NK-92 treated with Interleukin-12 subunit alpha and Interleukin-12 subunit beta, amount 100 ng/mL, for 24 hours (cell line): ENCODE results near the gene PSMC3IP.
"Not testable (repeated sequence)": the region's sequence is repeated elsewhere in the genome, so short reads cannot be mapped to it uniquely, and the experiment has no call there.

Experiments used
- DNase-seq: peaks from one replicate; lab custom pipeline; 2025; lab: John Stamatoyannopoulos, UW

The PSMC3IP gene

DNA sequence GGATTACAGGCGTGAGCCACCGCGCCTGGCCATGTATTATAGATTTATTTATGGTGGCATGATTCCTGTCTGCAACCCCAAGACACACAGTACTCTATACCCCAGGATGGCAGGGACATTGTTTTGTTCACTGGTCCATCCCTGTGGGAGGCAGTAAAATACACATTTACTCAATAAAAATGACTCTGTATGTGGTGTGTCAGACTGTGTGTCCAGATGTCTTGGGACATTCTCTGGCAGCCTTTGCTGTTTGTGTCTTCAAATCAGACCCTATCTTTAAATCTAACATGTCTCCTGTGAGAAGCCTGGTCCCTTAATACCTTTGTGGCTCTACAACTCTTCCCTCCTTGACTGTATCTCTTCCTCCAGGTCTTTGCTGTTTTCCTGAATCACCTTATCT lies 17.3 kb downstream of the PSMC3IP start:
- DNase-seq, result no peak

DNA sequence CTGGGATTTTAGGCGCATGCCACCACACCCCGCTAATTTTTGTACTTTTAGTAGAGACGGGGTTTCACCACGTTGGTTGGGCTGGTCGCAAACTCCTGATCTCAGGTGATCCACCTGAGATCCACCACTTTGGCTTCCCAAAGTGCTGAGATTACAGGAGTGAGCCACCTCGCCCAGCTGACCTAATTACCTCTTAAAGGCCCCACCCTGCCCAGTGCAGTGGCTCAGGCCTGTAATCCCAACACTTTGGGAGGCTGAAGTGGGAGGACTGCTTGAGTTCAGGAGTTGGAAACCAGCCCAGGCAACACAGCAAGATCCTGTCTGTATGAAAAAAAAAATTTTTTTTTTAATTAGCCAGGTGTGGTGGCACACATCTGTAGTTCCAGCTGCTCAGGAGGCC lies 18.5 kb downstream of the PSMC3IP start:
- no peak for DNase-seq

DNA sequence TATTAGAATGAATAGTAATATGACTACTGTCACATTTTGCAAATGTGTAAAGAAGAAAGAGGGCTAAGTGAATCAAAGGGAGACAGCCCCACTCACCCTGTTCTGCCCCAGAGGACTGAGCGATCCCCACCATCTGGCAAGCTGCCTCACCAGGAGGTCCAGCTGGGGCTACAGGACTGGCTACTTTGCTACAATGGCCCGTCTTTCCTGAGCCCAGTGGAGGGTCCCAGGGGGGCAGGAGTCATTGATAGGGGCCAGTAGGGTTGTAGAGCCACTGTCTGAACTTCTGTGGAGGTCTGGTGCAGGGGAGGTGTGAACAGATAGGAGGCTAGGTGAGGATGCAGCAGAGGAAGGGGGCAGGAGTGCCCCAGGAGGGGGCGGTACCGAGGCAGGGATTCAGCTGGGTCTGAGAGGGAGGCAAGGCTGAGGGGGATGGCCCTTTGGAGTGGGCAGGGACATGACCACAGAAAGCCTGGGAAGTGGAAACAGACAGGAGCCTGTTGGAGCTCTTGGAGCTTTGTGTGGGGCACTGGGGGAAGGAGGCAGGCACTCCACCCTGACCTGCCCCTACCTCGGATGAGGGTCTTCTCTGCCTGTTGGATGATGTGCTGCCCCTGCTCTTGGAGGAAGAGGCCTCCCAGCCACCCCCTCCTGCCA lies 21.4 kb downstream of the PSMC3IP start:
- not testable (repeated sequence) for DNase-seq

DNA sequence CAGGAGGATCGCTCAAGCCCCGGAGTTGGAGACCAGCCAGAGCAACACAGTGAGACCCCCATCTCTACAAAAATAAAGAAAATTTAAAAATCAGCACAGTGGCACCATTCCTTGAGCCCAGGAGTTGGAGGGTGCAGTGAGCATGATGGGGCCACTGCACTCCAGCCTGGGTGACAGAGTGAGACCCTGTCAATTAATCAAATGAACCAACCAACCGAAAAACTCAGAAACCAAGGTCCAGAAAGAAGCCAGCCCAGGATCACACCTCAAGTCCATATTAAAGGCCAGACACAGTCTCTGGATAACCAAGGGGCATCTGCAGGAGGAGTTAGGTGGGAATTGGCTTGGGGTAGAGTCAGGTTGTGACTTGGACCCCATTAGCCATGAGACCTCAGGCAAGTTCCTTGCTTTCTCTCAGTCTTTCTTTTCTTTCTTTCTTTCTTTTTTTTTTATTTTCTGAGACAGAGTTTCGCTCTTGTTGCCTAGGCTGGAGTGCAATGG lies 22.4 kb downstream of the PSMC3IP start:
- no peak for DNase-seq

DNA sequence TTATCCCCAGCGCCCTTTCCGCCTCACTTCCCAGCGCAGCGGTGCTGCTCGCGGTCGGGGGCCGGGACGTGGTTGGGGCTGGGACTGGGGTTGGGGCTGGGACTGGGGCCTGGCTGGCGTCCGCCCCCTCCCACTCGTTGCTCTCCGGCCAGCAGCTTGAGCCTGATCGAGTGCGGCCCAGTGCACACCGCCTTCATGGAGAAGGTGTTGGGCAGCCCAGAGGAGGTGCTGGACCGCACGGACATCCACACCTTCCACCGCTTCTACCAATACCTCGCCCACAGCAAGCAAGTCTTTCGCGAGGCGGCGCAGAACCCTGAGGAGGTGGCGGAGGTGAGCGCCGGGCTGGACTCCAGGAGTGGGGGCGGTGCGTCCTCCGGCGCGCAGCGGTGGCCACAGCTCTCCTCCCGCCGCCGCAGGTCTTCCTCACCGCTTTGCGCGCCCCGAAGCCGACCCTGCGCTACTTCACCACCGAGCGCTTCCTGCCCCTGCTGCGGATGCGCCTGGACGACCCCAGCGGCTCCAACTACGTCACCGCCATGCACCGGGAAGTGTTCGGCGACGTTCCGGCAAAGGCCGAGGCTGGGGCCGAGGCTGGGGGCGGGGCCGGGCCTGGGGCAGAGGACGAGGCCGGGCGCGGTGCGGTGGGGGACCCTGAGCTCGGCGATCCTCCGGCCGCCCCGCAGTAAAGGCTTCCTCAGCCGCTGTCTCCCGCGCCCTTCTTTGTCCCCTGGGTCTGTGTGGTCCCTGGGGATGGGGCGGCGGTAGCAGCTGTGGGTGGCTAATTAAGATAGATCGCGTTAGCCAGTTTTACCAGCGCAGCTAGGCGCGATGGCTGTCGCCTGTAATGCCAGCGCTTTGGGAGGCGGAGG lies 23.0 kb downstream of the PSMC3IP start:
- DNase-seq, result peak; percentile 84

DNA sequence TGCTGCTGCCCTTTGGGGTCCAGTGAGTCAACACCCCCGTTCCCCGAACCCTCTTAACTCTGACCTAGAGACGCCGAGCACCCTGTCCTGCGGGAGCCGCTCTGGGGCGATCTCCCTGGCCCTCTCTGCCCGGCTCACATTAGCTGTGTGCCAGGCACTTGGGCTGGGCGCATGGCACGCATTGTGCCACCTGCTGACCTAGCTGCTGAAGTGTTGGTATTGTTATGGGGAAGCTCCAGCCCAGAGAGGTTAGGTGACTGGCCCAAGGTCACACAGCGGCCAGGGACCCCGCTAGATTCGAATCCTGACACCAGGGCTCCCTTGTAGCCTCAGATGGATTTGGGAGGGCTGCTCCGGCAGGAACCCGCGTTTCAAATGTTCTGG lies 23.7 kb downstream of the PSMC3IP start:
- DNase-seq, result no peak

DNA sequence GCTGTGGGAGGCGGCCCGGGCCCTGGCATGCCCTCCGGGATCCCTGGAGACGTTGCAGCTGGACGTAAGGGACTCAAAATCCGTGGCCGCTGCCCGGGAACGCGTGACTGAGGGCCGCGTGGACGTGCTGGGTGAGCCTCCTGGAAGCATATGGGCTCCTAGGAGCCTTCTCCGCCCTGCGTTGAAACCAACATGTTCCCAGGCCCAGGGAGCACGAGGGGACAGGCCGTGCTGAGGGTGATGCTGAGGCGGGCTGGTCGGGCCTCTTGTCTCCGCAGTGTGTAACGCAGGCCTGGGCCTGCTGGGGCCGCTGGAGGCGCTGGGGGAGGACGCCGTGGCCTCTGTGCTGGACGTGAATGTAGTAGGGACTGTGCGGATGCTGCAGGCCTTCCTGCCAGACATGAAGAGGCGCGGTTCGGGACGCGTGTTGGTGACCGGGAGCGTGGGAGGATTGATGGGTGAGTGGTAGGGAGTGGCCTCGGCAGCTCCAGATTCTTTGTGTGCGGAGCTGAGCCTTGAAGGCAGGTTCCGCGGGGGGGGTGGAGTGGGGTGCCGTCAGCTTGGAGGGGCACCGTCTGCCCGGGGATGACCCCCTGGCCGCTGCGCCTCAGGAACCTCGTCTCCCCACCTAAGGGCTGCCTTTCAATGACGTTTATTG lies 24.2 kb downstream of the PSMC3IP start:
- no peak for DNase-seq

DNA sequence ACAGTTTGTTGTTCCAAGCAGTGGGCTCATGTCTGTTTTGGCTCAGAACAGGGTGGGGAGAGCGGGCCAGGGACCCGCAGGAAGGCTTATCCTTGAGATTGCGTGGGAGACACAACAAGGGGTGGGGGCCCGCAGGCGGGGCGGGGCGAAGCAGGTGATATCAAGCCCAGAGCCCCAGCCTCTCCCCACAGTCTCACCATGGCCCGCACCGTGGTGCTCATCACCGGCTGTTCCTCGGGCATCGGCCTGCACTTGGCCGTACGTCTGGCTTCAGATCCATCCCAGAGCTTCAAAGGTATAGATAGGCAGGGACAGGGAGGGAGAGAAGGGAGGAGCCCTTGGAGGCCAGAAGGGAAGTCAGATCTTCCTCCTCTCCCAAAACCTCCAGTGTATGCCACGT lies 24.8 kb downstream of the PSMC3IP start, which contains the start of gene HSD17B1:
HSD17B1 (plus strand) TSS at position 188 of the 400 bp plus-strand sequence; CDS start at position 199, 11 bp downstream.
- not testable (repeated sequence) for DNase-seq

DNA sequence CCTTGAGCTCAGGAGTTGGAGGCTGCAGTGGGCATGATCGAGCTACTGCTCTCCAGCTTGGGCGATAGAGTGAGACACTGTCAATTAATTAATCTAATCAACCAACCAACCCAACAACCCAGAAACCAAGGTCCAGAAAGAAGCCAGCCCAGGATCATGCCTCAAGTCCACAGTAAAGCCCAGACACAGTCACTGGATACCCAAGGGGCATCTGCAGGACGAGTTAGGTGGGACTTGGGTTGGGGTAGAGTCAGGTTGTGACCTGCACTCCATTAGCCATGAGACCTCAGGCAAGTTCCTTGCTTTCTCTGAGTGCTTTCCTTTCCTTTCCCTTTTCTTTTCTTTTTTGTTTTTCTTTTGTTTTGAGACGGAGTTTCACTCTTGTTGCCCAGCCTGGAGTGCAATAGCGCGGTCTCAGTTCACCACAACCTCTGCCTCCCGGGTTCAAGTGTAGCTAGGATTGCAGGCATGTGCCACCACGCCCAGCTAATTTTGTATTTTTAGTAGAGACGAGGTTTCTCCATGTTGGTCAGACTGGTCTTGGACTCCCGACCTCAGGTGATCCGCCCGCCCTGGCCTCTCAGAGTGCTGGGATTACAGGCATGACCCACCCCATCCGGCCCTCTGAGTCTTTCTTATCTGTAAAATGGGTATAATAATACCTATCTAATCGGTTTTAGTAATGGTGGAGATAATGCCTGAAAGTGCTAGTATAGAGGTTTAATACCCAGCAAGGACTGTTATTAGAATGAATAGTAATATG lies 28.4 kb downstream of the PSMC3IP start:
- no peak for DNase-seq

DNA sequence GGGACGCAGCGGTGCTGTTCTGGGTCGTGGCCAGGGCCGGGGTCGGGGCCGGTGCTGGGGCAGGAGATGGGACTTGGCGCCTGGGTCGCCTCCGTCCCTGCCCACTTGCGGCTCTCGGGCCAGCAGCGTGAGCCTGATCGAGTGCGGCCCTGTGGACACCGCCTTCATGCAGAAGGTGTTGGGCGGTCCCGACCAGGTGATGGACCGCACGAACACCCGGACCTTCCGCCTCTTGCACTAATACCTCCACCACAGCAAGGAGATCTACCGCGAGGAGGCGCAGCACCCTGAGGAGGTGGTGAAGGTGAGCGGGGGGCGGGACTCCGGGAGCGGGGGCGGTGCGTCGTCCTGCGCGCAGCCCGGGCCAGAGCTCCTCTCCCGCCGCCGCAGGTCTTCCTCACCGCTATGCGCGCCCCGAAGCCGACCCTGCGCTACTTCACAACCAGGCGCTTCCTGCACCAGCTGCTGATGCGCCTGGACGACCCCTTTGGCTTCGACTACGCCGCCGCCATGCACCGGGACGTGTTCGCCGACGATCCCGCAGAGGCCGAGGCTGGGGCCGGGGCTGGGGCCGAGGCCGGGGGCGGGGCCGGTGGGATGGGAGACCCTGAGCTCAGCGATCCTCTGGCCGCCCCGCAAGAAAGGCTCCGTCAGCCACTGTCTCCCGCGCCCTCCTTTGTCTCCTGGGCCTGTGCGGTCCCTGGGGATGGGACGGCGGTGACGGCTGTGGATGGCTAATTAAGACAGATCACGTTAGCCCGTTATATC lies 29.3 kb downstream of the PSMC3IP start:
- DNase-seq, result no peak

DNA sequence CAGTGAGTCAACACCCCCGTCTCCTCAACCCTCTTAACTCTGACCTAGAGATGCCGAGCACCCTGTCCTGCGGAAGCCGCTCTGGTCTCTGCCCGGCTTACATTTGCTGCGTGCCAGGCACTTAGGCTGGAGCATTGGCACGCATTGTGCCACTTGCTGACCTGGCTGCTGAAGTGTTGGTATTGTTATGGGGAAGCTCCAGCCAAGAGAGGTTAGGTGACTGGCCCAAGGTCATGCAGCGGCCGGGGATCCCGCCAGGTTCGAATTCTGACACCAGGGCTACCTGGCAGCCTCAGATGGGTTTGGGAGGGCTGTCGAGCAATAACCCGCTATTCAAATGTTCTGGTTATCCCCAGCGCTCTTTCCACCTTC lies 29.8 kb downstream of the PSMC3IP start:
- no peak for DNase-seq

DNA sequence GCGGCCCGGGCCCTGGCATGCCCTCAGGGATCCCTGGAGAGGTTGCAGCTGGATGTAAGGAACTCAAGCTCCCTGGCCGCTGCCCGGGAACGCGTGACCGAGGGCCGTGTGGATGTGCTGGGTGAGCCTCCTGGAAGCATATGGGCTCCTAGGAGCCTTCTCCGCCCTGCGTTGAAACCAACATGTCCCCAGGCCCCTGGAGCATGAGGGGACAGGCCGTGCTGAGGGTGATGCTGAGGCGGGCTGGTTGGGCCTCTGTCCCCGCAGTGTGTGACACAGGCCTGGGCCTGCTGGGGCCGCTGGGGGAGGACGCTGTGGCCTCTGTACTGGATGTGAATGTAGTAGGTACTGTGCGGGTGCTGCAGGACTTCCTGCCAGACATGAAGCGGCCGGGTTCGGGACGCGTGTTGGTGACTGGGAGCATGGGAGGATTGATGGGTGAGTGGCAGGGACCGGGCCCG lies 30.5 kb downstream of the PSMC3IP start:
- no peak for DNase-seq

DNA sequence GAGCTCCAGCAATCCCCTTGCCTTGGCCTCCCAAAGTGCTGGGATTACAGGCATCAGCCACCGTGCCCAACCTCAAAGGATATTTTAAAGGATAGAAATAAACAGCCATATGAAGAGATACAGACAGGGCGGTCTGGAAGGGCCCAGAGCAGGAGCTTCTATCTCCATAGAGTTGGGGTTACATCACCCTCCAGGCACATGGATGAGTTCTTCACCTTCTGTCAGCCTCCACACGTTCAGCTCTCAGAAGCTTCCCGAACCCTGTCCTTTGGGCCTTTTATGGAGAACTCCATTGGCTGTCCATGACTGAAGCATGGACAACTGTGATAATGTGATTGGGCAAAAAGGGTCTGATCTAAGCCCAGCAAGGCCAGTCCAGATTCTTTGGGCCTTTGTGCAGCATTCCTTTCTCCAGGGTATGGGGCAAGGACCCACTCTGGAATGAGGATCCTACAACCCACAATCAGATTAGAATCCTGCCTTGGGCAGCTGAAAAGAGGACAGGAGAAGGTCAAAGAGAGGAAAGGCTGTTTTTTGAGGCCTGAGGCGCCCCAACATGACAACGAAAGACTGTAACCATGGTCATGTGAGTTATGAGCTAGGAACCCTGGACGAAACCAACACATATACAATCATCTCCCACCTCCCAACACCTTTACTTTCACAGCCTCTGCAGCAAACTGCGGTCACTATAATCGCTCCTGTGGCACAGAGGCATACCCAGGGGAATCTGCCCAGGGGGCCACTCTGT lies 31.6 kb downstream of the PSMC3IP start:
- DNase-seq, result not testable (repeated sequence)

DNA sequence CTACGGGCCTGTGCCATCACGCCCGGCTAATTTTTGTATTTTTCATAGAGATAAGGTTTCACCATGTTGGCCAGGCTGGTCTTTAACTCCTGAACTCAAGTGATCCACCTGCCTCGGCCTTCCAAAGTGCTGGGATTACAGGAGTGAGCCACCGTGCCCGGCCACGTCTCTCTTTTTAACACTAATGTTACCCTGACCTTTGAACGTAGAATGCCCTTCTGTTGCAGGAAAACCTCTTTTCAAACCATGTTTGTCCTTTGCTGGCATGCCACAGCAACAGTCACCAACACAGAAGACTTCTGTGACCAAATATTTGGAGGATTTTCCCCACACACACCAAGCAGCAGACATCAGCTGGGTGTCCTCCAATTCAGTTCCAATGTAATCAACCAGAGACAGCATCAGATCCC lies 32.6 kb downstream of the PSMC3IP start:
- DNase-seq, result no peak

DNA sequence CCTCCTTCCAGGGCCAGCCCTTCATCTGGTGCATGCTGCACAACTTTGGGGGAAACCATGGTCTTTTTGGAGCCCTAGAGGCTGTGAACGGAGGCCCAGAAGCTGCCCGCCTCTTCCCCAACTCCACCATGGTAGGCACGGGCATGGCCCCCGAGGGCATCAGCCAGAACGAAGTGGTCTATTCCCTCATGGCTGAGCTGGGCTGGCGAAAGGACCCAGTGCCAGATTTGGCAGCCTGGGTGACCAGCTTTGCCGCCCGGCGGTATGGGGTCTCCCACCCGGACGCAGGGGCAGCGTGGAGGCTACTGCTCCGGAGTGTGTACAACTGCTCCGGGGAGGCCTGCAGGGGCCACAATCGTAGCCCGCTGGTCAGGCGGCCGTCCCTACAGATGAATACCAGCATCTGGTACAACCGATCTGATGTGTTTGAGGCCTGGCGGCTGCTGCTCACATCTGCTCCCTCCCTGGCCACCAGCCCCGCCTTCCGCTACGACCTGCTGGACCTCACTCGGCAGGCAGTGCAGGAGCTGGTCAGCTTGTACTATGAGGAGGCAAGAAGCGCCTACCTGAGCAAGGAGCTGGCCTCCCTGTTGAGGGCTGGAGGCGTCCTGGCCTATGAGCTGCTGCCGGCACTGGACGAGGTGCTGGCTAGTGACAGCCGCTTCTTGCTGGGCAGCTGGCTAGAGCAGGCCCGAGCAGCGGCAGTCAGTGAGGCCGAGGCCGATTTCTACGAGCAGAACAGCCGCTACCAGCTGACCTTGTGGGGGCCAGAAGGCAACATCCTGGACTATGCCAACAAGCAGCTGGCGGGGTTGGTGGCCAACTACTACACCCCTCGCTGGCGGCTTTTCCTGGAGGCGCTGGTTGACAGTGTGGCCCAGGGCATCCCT lies 34.1 kb downstream of the PSMC3IP start:
- no peak for DNase-seq

DNA sequence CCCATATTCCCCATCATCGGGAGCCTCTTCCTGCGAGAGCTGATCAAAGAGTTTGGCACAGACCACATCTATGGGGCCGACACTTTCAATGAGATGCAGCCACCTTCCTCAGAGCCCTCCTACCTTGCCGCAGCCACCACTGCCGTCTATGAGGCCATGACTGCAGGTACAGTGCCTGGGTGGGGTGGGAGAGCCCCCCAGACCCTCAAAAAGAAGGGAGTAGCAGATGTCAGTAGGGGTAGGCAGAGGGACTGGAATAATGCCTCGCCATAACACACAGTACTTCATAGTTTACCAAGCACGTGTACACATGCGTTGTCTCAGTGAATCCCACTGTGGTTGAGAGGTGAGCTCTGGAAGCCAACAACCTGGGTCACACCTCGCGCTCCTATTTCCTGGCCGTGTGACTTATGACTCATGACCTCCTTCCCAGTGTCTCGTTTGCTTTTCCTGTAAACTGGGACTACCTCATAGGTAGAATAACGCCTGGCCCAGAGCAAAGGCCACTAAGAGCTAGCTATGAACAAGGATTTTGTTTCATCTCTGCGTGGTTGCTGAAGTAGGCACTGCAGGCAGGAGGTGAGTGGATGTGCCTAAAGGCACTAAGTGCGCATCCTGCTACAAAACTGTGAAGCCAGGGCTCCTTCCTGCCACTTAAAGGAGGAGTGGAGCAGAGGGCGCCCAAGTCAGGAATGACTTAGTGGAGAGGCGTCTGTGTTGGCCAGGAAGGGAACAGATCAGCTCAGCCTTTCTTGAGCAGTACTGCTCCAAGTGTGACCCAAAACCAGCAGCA lies 36.3 kb downstream of the PSMC3IP start:
- DNase-seq, result no peak

DNA sequence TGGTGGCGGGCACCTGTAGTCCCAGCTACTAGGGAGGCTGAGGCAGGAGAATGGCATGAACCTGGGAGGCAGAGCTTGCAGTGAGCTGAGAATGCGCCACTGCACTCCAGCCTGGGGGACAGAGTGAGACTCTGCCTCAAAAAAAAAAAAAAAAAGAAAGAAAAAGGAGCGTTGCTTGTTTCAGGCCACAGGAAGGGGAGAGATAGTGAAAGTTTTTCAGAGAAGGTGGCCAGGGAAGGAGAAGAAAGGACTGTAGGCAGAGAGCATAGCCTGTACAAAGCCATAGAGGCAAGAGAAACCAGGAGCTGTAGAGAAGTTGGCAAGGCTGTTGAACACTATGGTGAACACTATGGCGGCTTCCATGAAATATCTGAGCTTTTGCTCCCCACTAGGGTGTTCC lies 37.0 kb downstream of the PSMC3IP start:
- not testable (repeated sequence) for DNase-seq

DNA sequence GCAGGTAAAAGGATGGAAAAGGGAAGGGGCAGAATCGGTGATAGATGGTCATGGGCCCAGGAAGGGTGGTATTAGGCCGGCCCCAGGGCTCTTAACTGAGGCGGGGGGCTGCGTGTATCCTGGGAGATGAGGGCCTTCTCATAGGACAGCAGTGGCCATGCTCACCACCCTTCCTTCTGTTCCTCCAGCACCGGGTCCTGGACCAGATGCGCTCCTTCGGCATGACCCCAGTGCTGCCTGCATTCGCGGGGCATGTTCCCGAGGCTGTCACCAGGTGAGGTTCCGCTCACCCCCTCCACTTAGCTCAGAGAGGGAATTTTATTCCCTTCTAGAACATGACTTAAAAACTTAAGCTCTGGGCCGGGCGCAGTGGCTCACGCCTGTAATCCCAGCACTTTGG lies 39.0 kb downstream of the PSMC3IP start:
- no peak for DNase-seq
